ENCODE measurements around the gene DIRAS1. TPM values are rescaled to one million over a fixed set of nuclear protein-coding genes. Genes with fewer than 3 reads are reported as not detected.

Gene DIRAS1
- total RNA-seq, 1 experiment from 2014 or later: 7.8 TPM

- no peak overlapping the region for H3K27ac ChIP-seq (ENCODE audit: insufficient read length, low read depth, low read length)
- no peaks in the 10 kb centered on the region for H3K27me3 ChIP-seq (ENCODE audit: insufficient read depth, low read length)
- H3K56ac ChIP-seq (ENCODE audit: insufficient read length, low read depth, low read length): no peak overlapping the region
- 0 out of 4 replicates have a peak, but pooled peaks cover 0 to 4% of the 10 kb centered on the region in 2 experiments for H3K4me1 Mint-ChIP-seq
- H3K23me2 ChIP-seq (ENCODE audit: insufficient read length, low read depth, low read length, poor library complexity, severe bottlenecking): peaks cover 3% of the 10 kb centered on the region
- no peak overlapping the region for H2BK15ac ChIP-seq (ENCODE audit: low read depth, low read length)
- H3K27ac Mint-ChIP-seq: peak overlapping the region in 1 of 3 experiments; percentile 17; a peak in 1 of 7 replicates
- no peak overlapping the region for H2BK12ac ChIP-seq (ENCODE audit: insufficient read length, low read depth, low read length)
- no peak overlapping the region for H2BK20ac ChIP-seq (ENCODE audit: low read depth, low read length, poor library complexity, severe bottlenecking)
- H4K8ac ChIP-seq (replicated peaks; ENCODE audit: insufficient read length, low read depth, low read length): no peak overlapping the region
- WGBS (ENCODE audit: extremely low coverage, insufficient read length, low lambda C conversion rate): no CpG with 5 or more reads among the region's 5 CpGs
- H3K79me1 ChIP-seq (ENCODE audit: insufficient read depth, low read depth, low read length, poor library complexity, severe bottlenecking): no peaks in the 10 kb centered on the region
- H3K18ac ChIP-seq (ENCODE audit: insufficient read length, low read depth, low read length): no peak overlapping the region
- no peak overlapping the region for H4K91ac ChIP-seq (ENCODE audit: insufficient read length, low read depth, low read length)
- H3K9me3 ChIP-seq (ENCODE audit: control insufficient read depth, low read depth, low read length): peaks cover 8% of the 10 kb centered on the region
- no peak overlapping the region for H2AK5ac ChIP-seq (ENCODE audit: insufficient read length, low read length)
- no peak overlapping the region for H3K9ac ChIP-seq (ENCODE audit: extremely low read depth, insufficient read length, low read length)
- H2BK120ac ChIP-seq (ENCODE audit: low read depth, low read length, poor library complexity, severe bottlenecking): no peak overlapping the region
- no peaks in the 10 kb centered on the region for H3K79me2 ChIP-seq (ENCODE audit: insufficient read depth, low read length)
- H3K4me1 ChIP-seq (ENCODE audit: insufficient read depth, low read length): no peaks in the 10 kb centered on the region
- no peak overlapping the region for H3T11ph ChIP-seq (ENCODE audit: low read length)
- H3K4ac ChIP-seq (ENCODE audit: low read depth, low read length): no peak overlapping the region
- H4K5ac ChIP-seq (ENCODE audit: insufficient read length, low read depth, low read length): no peak overlapping the region
- H2AFZ ChIP-seq (ENCODE audit: low read length): no peak overlapping the region
- no peak overlapping the region for H3K14ac ChIP-seq (ENCODE audit: insufficient read depth, low read length)
- H3K36me3 Mint-ChIP-seq (ENCODE audit: insufficient read depth in 1 of 3, low read depth in 3 of 3): peaks cover 11 to 16% (median 14%) of the 10 kb centered on the region in 3 experiments
- H3K4me2 ChIP-seq (ENCODE audit: insufficient read depth, insufficient read length, low read length): no peak overlapping the region
- peaks cover 23% of the 10 kb centered on the region for H3K27me3 Mint-ChIP-seq (ENCODE audit: low read depth)
- H4K20me1 ChIP-seq (ENCODE audit: control insufficient read depth, insufficient read depth, insufficient read length): no peaks in the 10 kb centered on the region
- no peak overlapping the region for H3K23ac ChIP-seq (ENCODE audit: insufficient read length, low read depth, low read length)
- H2BK5ac ChIP-seq (ENCODE audit: insufficient read length, low read length): no peak overlapping the region
- no peak for TF ChIP-seq CTCF (conservative IDR thresholded peaks at IDR 0.05)
- no peak for DNase-seq
- peaks cover 10 to 11% of the 10 kb centered on the region in 2 experiments for H3K9me3 Mint-ChIP-seq
- no peak overlapping the region for H3K4me3 Mint-ChIP-seq
These were observed 9.3 kb downstream of the DIRAS1 start for GRCh38 chr19:2711875-2712205.

All from H9 (cell line).